ENCODE results near the gene DGKI. TPM values are rescaled to one million over a fixed set of nuclear protein-coding genes. Genes with fewer than 3 reads are reported as not detected.

The DGKI gene
- total and polyA plus RNA-seq, 2 experiments from 2014 or later = 0.16 to 1.0 TPM

DNA sequence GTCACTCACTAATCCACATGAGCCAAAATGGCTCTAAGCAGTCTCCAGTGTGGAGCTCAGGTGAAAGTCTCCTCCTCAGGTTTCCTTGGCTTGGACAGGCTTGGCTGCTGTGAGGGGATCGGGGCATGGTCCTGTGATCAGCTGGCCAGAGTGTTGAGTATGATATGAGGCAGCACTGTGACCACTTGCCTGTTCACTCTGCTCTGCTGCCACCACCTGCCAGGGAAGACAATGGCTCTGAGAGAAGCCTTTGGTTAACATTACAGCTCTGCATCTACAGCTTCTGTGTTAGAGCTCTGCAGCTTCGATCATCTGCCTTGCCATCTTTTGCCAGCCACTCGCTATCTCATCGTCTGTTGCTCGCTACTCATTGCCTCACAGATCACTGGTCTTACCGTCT, 483.1 kb downstream of the DGKI start:
- no peak overlapping the region for H3K4me3 Mint-ChIP-seq

DNA sequence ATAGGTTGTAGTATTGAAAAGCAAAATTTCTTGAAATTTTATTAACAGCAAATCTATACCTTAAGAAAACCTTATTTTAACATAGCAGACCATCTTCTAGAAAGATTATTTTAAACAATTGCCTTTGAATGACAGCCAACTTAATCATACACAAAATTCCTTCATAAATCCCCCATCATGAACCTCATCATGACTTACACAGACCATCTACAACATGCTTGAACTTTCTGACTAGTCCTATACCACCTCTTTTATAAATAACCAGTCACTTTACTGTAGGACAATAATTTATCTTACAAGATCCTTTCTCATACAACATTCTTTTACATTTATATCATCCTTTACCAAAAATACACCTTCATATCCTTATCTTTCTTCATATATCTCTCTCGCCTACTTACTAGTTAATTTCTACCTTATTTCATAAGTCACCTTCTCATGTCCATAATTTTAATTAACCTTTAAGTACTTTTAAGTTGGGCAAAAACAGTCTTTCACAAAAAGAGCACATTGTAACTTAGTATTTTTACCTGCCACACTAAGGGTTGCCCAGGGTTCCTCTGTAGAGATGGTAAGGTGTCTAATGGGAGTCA, 486.6 kb downstream of the DGKI start:
- ATAC-seq (no peak), DNase-seq (ENCODE audit: low spot score) (peak; percentile 70)
- peaks cover 3% of the 10 kb centered on the region for H3K27me3 Mint-ChIP-seq (ENCODE audit: insufficient read depth, low read depth, poor library complexity)
- no peaks in the 10 kb centered on the region for H3K79me2 ChIP-seq (replicated peaks; ENCODE audit: insufficient read depth)
- TF ChIP-seq JUNB (IDR thresholded peaks at IDR 0.05; ENCODE audit: unreplicated experiment) (no peak), ZNF114 (CRISPR knock-in tag; IDR thresholded peaks at IDR 0.05) (no peak), ZNF331 (CRISPR knock-in tag; IDR thresholded peaks at IDR 0.05; ENCODE audit: low read depth) (no peak), POLR2AphosphoS5 (IDR thresholded peaks at IDR 0.05; ENCODE audit: low read depth) (no peak)
- no peak overlapping the region for H2AFZ ChIP-seq
- H3K27ac Mint-ChIP-seq = no peak overlapping the region
- peaks cover 91% of the 10 kb centered on the region for H3K9me3 Mint-ChIP-seq
- H4K20me1 ChIP-seq (replicated peaks; ENCODE audit: insufficient read depth) = no peaks in the 10 kb centered on the region
- peaks cover 17% of the 10 kb centered on the region; the same call in 1 of the 2 replicates for H3K36me3 ChIP-seq (ENCODE audit: insufficient read depth)
- no peak overlapping the region for H3K4me2 ChIP-seq
- no peaks in the 10 kb centered on the region for H3K4me1 Mint-ChIP-seq
- H3K27me3 ChIP-seq (ENCODE audit: insufficient read depth) = no peaks in the 10 kb centered on the region
- H3K9me2 ChIP-seq (ENCODE audit: insufficient read depth) = no peaks in the 10 kb centered on the region; the same call in 1 of the 2 replicates
- H3F3A ChIP-seq (replicated peaks; ENCODE audit: low read depth) = no peaks in the 10 kb centered on the region
- H3K4me3 ChIP-seq = no peak overlapping the region
- no peak overlapping the region for H3K4me3 Mint-ChIP-seq
- no peak overlapping the region for H3K27ac ChIP-seq (ENCODE audit: low read depth)
- H3K36me3 Mint-ChIP-seq (ENCODE audit: low read depth) = peaks cover 55% of the 10 kb centered on the region
- H3K4me1 ChIP-seq (ENCODE audit: insufficient read depth) = no peaks in the 10 kb centered on the region

More for the DNA sequence above, 483.1 kb downstream of the DGKI start:
- TF ChIP-seq STAT1 (IDR thresholded peaks at IDR 0.05; ENCODE audit: unreplicated experiment) (no peak), REST (IDR thresholded peaks at IDR 0.05; ENCODE audit: unreplicated experiment) (no peak)
- TF ChIP-seq, protein P1, sequence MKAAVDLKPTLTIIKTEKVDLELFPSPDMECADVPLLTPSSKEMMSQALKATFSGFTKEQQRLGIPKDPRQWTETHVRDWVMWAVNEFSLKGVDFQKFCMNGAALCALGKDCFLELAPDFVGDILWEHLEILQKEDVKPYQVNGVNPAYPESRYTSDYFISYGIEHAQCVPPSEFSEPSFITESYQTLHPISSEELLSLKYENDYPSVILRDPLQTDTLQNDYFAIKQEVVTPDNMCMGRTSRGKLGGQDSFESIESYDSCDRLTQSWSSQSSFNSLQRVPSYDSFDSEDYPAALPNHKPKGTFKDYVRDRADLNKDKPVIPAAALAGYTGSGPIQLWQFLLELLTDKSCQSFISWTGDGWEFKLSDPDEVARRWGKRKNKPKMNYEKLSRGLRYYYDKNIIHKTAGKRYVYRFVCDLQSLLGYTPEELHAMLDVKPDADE (IDR thresholded peaks at IDR 0.05) = no peak
- DNase-seq (ENCODE audit: low spot score) (no peak), ATAC-seq (no peak)
- Mint-ChIP-seq H3K4me1 (no peaks in the 10 kb centered on the region), H3K9me3 (peaks cover 79% of the 10 kb centered on the region), H3K27ac (no peak overlapping the region), H3K36me3 (ENCODE audit: low read depth) (peaks cover 51% of the 10 kb centered on the region), H3K27me3 (ENCODE audit: insufficient read depth, low read depth, poor library complexity) (no peaks in the 10 kb centered on the region)
- Histone ChIP-seq H3K79me2 (replicated peaks; ENCODE audit: insufficient read depth) (no peaks in the 10 kb centered on the region), H3K4me2 (no peak overlapping the region), H3K4me1 (ENCODE audit: insufficient read depth) (no peaks in the 10 kb centered on the region), H3K36me3 (ENCODE audit: insufficient read depth) (peaks cover 11% of the 10 kb centered on the region; the same call in 1 of the 2 replicates), H2AFZ (no peak overlapping the region), H3F3A (replicated peaks; ENCODE audit: low read depth) (no peaks in the 10 kb centered on the region), H4K20me1 (replicated peaks; ENCODE audit: insufficient read depth) (no peaks in the 10 kb centered on the region), H3K27ac (ENCODE audit: low read depth) (no peak overlapping the region), H3K4me3 (no peak overlapping the region), H3K9me2 (ENCODE audit: insufficient read depth) (no peaks in the 10 kb centered on the region; the same call in 1 of the 2 replicates), H3K27me3 (ENCODE audit: insufficient read depth) (no peaks in the 10 kb centered on the region)

Data from GM23338 (cell line).